GM18867 (cell line): Measurements from ENCODE around the gene ARHGEF2.

ENCODE experiments used
- ATAC-seq: cut with Tn5 transposase; IDR thresholded peaks from one replicate; pipeline ENCODE4 v1.9.1; 2021; ENCODE audit warnings: mild to moderate bottlenecking, moderate library complexity; ENCODE audit not compliant: unreplicated experiment

The ARHGEF2 gene

DNA sequence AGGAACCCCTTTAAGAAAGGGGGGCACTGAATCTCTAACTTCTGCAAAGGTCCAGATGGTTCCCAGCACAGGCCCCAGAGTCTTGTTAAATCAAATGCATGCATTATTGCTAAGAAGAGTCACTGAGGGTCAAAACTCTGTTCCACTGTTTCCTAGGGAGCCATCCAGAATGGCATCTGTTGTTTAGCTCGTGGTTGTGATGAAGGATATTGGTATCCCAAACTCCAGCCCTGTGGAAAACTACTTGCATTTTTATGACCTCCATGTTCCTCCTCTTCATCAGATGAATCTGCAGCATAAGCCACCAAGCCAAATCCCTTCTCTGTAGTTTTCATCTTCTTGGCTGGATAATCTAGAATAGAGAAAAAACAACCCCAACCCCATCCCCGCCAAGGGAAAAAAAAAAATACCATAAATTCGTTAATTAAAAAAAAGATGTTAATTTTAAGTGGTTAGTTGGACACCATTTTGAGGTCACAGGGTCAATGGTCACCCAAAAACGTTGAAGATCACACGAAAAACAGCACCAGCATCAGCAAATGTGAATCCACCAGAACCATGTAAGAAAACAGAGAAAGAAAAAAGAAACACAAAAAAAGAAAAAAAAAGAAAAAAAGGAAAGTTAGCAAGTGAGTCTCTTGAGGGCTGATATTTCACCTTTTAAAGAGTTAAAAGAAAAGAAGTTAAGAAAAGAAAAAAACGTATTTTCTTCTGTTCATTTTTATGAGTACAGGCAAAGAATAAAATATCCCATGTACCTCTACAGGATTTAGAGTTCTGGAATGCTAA lies 64.2 kb downstream of the ARHGEF2 start:
- no peak for ATAC-seq

DNA sequence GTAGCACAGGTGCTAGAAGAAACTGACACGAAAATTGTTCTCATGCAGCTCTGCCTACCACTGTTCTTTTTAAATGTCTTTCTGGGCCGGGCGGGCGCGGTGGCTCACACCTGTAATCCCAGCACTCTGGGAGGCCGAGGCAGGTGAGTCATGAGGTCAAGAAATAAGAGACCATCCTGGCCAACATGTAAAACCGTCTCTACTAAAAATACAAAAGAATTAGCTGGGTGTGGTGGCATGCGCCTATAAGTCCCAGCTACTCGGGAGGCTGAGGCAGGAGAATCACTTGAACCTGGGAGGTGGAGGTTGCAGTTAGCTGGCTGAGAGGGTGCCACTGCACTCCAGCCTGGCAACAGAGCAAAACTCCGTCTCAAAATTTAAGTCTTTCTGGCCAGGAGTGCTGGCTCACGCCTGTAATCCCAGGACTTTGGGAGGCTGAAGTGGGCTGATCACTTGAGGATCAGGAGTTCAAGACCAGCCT lies 66.3 kb downstream of the ARHGEF2 start:
- peak; percentile 27 for ATAC-seq

DNA sequence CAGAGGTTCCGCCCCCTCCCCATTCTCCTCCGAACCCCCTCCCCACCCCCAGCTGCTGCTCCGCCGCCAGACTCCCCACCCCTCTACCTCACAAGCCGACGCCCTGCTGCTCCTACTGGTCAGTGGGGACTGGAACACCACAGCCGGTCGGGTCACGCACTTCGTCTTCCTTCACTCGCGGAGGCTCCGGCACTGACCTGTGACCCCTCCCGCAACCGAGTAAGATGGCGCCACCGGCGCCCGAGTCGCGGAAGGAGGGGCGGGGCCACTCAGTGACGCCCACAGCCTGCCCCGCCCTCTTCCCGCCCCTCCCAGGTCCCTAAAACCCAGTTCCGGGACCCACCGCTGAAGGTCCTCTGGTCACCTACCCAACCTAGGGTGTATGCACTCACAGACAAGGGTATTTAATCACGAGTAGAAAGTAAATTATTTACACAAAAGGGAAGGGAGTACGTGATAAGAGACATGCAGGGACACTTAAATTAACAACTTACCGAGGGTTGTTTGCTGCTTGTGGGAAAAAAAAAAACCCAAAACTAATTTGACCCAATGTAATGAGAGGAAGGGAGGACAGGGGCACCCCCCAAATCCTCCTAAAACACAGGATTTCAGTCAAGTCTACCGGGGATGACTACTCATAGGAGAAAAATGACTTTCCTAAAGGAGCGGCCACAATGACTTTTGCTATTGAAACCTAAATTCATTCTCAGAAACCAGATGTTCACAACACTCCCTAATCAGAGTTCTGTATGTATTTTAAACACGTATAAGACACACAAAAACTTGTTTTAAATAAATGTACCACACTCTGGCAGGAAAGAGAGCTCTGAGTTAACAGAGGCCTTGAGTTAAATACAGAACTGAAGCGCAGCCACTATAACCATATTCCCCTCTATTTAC lies 66.9 kb downstream of the ARHGEF2 start, which contains the start of gene RIT1:
RIT1 (minus strand) TSS at position 194 of the 900 bp plus-strand sequence. CDS start 588 bp downstream, outside the sequence.
- peak; percentile 82 for ATAC-seq

DNA sequence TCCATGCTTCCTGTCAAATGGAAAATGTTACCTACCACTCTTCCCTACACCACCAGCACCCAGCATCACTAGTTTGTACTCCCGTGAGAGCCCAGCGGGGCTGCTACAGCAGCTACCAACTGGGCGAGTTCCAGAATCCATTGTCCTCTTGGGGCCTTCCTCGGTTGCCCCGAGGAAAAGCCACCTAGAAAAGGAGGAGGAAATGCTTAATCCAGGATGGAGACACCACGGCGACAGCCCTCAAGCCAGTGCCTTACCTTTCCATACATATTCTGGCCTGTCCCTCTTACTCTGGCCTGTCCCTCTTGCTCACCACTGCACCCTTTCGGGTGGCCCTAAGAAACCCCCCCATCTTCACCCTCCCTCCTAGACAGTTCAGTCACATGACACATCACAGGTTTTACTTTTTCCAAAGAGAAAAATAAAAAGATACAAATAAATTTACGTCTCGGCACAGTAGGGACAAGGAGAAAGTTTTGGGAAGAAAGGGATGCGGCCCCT lies 67.7 kb downstream of the ARHGEF2 start:
- no peak for ATAC-seq

DNA sequence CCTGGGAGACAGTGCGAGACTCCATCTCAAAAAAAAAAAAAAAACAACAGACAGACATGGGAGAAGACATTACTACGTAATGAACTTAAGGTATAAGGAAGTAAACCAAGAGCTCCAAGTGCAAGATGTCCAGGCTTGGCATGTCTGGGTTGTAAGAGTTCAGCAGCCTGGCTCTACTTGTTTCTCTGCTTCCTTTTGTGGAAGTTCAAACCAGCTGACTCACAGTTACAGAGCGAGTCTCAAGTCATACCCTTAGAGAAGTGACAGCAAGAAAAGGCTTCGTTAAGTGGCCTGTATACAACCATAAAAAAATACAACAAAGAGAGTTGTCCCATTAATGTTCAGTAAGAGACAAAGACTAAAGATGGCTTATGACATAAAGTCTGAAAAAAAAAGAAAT lies 68.5 kb downstream of the ARHGEF2 start:
- ATAC-seq: no peak

DNA sequence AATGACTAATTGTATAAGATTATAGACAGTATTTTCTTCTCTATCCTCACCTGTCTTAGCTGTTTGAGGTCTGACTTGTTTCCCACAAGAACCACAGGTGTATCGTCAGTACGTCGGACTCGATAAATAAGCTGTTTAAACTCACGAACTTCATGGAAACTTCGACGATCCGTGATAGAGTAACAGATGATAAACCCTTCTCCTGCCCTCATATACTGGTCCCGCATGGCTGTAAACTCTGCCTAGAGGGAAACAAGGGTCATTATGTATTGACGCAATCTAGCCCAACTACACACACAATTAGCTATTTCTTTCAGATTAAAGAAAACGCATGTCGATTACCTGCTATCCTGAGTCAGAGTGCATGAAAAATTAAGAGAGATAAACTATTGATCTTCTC lies 74.1 kb downstream of the ARHGEF2 start:
- no peak for ATAC-seq

DNA sequence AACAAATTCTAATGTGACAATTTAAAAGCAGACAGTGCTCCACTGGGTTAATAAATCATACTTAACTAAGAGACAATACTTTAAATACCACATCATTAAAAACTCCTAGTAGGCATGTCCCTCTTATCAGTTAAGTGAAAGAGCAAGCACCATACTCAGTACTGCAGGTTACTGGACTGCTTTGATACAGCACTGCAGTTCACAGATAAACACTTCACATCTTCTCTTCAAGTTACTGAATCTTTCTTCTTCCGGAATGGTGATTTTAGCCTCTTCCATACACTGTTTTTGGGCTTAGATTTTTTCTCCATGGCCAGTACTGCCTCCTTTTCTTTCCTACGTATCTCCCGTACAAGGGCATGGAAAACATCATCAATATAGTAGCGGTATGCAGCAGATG lies 78.2 kb downstream of the ARHGEF2 start:
- no peak for ATAC-seq

DNA sequence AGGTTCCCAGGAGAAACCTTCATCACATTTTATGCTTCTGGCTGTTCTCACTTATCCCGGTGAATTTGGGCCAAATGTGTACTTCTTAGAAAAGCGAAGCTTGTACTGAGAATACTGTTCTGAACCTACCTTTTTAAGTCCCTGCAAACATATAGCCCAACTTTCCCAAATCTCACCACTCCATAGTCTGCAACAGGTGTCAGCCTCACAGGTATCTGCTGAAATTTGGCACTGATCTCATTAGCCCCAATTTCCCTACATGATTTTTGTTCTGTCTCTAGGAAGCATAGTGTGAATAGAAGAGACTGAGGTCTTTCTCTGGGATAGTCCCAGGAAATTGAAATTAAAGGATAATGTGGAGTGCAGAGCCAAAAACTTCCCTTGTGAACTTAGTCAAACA lies 78.7 kb downstream of the ARHGEF2 start:
- no peak for ATAC-seq

DNA sequence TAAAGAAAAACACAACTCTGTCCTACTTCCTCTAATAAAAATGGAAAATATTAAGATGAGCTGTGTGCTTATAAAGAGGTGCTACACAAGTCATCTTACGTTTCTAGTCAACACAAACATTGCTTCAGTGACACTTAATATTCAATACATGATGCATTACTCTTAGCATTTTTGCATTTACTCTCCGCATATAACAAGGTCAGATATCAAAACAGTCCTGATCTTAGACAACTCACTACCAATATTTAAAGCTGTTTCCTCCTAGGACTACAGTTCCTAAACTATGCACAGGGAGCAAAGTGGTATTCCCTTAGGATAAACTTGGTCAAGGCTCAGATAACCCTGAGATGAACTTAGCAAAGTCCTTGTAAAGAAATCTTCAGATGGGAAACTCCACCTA lies 79.5 kb downstream of the ARHGEF2 start:
- ATAC-seq: no peak

DNA sequence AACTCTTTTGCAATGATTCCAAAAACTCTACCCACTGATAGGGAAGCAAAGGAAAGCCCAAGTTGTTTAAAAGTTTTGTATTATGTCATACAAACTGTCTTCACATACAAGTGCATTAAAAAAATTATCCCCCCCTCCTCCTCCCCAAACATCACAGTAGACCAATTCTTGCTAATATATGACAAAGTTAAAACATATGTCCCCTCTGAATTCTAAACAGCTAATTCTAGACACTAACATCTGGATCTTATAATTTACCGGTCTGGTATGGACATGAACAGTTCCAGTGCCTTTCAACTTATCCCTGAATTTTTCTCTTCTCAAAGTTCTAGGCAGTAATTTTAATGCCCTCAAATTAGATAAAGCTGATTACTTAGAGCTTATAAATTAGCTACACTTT lies 80.6 kb downstream of the ARHGEF2 start:
- no peak for ATAC-seq
